NT2/D1 (cell line): ENCODE data around the gene KRTAP10-1.

Experiments used
- DNase-seq: peaks from one replicate; pipeline ENCODE4 v3.0.0-alpha.2; 2011; ENCODE audit warnings: low read depth, low spot score
- H3K27me3 ChIP-seq: 2 replicates; pipeline ENCODE4 v1.6.0; 2011; ENCODE audit warnings: mild to moderate bottlenecking; ENCODE audit not compliant: insufficient read length, insufficient read depth
- H3K36me3 ChIP-seq: 2 replicates; pipeline ENCODE4 v1.6.1; 2011; ENCODE audit warnings: mild to moderate bottlenecking, low read length, mixed read lengths; ENCODE audit not compliant: insufficient read depth, insufficient read length
- H3K4me1 ChIP-seq: 2 replicates; pipeline ENCODE4 v1.5.1; 2011; ENCODE audit not compliant: insufficient read depth, insufficient read length
- H3K4me3 ChIP-seq: 2 replicates; pipeline ENCODE4 v1.5.1; 2011; ENCODE audit warnings: low read depth; ENCODE audit not compliant: insufficient read length
- H3K9ac ChIP-seq: 2 replicates; pipeline ENCODE4 v1.6.0; 2011; ENCODE audit warnings: low read depth; ENCODE audit not compliant: insufficient read length
- H3K9me3 ChIP-seq: 2 replicates; pipeline ENCODE4 v1.5.1; 2011; ENCODE audit warnings: mild to moderate bottlenecking, low read length; ENCODE audit not compliant: insufficient read depth
- SUZ12 ChIP-seq: IDR thresholded peaks from 2 replicates; pipeline ENCODE4 v1.6.1; 2011; ENCODE audit not compliant: insufficient read length, insufficient read depth; ENCODE audit errors: extremely low read depth
- YY1 ChIP-seq: IDR thresholded peaks from 2 replicates; pipeline ENCODE4 v1.6.1; 2011; ENCODE audit not compliant: insufficient read length, insufficient read depth
- ZNF274 ChIP-seq: IDR thresholded peaks from 2 replicates; pipeline ENCODE4 v1.6.1; 2011; ENCODE audit warnings: mild to moderate bottlenecking, low read depth, low read length

Gene KRTAP10-1

GRCh38 chr21:44494956-44495355 is 45.0 kb downstream of the KRTAP10-1 start:
- H3K9me3 ChIP-seq = peaks cover 48% of the 10 kb centered on the region
- H3K4me3 ChIP-seq = no peak overlapping the region
- H3K27me3 ChIP-seq = no peaks in the 10 kb centered on the region

GRCh38 chr21:44494418-44494817 is 45.6 kb downstream of the KRTAP10-1 start:
- H3K36me3 ChIP-seq = no peaks in the 10 kb centered on the region
- no peak for DNase-seq
- no peak for TF ChIP-seq SUZ12
- TF ChIP-seq YY1 = no peak
- TF ChIP-seq ZNF274 = no peak
- peaks cover 8% of the 10 kb centered on the region for H3K4me1 ChIP-seq
- no peaks in the 10 kb centered on the region for H3K27me3 ChIP-seq
- no peak overlapping the region for H3K4me3 ChIP-seq
- H3K9me3 ChIP-seq = peaks cover 51% of the 10 kb centered on the region
- no peak overlapping the region for H3K9ac ChIP-seq

More at GRCh38 chr21:44494956-44495355, 45.0 kb downstream of the KRTAP10-1 start:
- Histone ChIP-seq H3K9ac (no peak overlapping the region), H3K36me3 (no peaks in the 10 kb centered on the region), H3K4me1 (peaks cover 8% of the 10 kb centered on the region)
- no peak for DNase-seq
- TF ChIP-seq ZNF274 (no peak), YY1 (no peak), SUZ12 (no peak)

- H3K9me3 ChIP-seq = peaks cover 67% of the 10 kb centered on the region
- H3K4me1 ChIP-seq = peaks cover 8% of the 10 kb centered on the region
- no peak overlapping the region for H3K9ac ChIP-seq
- H3K36me3 ChIP-seq = no peaks in the 10 kb centered on the region
- H3K4me3 ChIP-seq = no peak overlapping the region
- H3K27me3 ChIP-seq = no peaks in the 10 kb centered on the region
- no peak for TF ChIP-seq SUZ12
- no peak for TF ChIP-seq YY1
- no peak for TF ChIP-seq ZNF274
- DNase-seq = no peak
These were observed 47.2 kb downstream of the KRTAP10-1 start for GRCh38 chr21:44492567-44493385.

GRCh38 chr21:44490816-44491215 is 49.2 kb downstream of the KRTAP10-1 start:
- Histone ChIP-seq H3K9ac (no peak overlapping the region), H3K27me3 (no peaks in the 10 kb centered on the region), H3K4me1 (no peaks in the 10 kb centered on the region), H3K36me3 (no peaks in the 10 kb centered on the region), H3K9me3 (peaks cover 69% of the 10 kb centered on the region), H3K4me3 (no peak overlapping the region)
- no peak for DNase-seq
- no peak for TF ChIP-seq ZNF274
- no peak for TF ChIP-seq YY1
- no peak for TF ChIP-seq SUZ12

GRCh38 chr21:44490405-44490804 is 49.6 kb downstream of the KRTAP10-1 start:
- H3K4me3 ChIP-seq = no peak overlapping the region
- no peaks in the 10 kb centered on the region for H3K27me3 ChIP-seq
- TF ChIP-seq ZNF274 (no peak), YY1 (no peak), SUZ12 (no peak)
- no peaks in the 10 kb centered on the region for H3K36me3 ChIP-seq
- no peak overlapping the region for H3K9ac ChIP-seq
- H3K9me3 ChIP-seq = peaks cover 69% of the 10 kb centered on the region
- no peaks in the 10 kb centered on the region for H3K4me1 ChIP-seq
- DNase-seq = no peak

- Histone ChIP-seq H3K27me3 (no peaks in the 10 kb centered on the region), H3K9ac (no peak overlapping the region), H3K36me3 (no peaks in the 10 kb centered on the region), H3K4me3 (no peak overlapping the region), H3K4me1 (no peaks in the 10 kb centered on the region), H3K9me3 (peaks cover 69% of the 10 kb centered on the region)
- no peak for DNase-seq
- no peak for TF ChIP-seq ZNF274
- TF ChIP-seq SUZ12 = no peak
- TF ChIP-seq YY1 = no peak
These were observed 50.0 kb downstream of the KRTAP10-1 start for GRCh38 chr21:44489962-44490361.
